NCI-H2081 treated with DMSO at 0.1 percent for 48 hours (cell line): ENCODE data around the gene HSPA5.
"Not testable (repeated sequence)": the region's sequence is repeated elsewhere in the genome, so short reads cannot be mapped to it uniquely, and the experiment has no call there.

Experiments used
- DNase-seq: peaks from one replicate; lab custom pipeline; 2025; lab: John Stamatoyannopoulos, UW

The HSPA5 gene

DNA sequence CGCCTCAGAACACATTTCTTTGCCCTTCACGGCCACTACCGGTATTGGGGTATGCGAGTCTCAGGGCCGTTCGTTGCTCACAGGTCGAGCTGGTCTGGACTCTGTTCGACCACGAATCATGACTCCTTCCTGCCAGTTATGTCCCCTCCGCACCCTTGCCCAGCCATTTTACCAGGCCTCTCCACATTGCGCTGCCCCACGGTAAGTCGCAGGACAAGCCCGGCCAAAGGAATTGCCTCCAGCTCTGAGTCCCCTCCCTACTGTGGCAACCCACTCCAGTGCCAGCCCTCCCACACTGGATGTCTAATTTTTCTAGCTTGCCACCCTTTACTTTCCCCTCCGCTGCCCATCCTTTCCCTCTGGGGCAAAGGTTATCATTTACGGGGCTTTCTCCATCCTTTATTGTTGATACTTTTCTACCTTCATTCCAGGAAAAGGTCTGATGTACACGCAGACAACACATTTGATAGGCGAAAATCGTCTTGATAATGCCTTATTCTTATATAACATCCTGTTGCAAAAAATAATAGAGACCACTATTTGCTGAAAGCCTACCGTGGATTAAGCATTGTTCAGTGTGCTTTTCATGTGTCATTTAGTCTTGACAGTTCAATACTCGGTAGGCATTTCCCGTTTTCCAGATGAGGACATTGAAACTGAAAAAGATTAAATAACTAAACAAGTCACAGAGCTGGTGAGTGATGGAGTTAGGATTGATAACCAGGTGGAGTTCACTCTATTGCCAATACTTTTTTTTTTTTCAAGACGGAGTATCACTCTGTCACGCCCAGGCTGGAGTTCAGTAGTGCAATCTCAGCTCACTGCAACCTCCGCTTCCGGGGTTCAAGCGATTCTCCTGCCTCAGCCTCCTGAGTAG lies 958 bp upstream of the HSPA5 start:
- no peak for DNase-seq

DNA sequence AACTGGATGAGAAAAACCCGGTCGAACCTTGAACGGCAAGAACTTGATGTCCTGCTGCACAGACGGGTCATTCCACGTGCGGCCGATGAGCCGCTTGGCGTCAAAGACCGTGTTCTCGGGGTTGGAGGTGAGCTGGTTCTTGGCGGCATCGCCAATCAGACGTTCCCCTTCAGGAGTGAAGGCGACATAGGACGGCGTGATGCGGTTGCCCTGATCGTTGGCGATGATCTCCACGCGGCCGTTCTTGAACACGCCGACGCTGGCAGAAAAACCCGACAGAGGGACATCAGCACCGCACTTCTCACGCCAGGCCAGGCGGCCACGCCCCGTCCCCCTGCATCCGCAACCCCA lies 519 bp downstream of the HSPA5 start:
- DNase-seq: no peak

- DNase-seq: no peak
These were observed 1.2 kb downstream of the HSPA5 start for GRCh38 chr9:125239631-125240597.

GRCh38 chr9:125238915-125239446 lies 2.2 kb downstream of the HSPA5 start:
- no peak for DNase-seq

- no peak for DNase-seq
These were observed 2.8 kb downstream of the HSPA5 start for GRCh38 chr9:125238127-125238914.

DNA sequence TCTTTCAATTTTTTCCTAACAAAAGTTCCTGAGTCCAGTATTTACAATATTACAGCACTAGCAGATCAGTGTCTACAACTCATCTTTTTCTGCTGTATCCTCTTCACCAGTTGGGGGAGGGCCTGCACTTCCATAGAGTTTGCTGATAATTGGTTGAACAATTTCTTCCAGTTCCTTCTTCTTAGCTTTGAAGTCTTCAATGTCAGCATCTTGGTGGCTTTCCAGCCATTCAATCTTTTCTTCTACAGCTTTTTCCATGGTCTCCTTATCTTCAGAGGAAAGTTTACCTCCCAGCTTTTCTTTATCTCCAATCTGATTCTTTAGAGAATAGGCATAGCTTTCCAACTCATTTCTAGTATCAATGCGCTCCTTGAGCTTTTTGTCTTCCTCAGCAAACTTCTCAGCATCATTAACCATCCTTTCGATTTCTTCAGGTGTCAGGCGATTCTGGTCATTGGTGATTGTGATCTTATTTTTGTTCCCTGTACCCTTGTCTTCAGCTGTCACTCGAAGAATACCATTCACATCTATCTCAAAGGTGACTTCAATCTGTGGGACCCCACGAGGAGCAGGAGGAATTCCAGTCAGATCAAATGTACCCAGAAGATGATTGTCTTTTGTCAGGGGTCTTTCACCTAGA lies 4.5 kb downstream of the HSPA5 start:
- DNase-seq: not testable (repeated sequence)

DNA sequence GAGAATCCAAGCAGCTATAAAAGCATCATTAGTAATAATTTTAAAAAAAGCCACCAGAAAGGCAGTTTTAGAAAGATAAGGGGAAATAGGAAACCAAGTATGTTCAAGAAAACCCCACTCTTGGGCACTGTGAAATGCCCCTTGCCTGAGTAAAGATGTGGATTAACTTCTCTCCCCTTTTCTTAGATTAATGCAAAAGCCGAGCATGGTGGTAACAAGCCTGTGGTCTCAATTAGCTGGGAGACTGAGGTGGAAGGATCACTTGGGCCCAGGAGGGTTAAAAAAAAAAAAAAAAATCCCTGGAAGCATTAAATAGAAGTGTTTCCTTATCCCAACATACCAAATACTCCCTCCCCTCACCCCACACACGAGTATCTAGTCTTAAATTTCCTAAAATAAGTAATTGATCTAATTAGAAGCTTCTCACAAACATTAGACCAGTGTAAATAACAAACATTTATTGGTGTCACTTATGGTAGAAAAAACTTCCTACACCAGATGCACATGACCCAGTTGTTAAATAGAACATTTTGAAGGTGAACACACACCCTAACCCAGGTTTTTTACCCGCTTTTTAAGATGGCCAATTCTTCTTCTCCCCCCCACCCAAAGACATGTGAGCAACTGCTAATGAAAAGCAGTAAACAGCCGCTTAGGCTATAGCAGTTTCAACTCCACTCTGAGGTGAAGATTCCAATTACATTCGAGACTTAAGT lies 5.2 kb downstream of the HSPA5 start:
- DNase-seq: no peak

DNA sequence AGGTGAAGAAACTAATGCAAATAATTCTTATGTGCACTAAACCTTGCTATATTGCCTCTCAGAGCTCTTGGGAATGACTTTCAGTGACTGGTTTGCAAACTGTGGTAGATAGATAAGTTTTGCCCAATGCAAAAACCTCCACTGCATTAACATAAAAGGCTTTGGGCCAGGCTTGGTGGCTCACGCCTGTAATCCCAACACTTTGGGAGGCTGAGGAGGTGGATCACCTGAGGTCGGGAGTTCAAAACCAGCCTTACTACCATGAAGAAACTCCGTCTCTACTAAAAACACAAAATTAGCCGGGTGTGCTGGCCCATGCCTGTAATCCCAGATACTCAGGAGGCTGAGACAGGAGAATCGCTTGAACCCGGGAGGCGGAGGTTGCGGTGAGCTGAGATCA lies 7.0 kb downstream of the HSPA5 start:
- not testable (repeated sequence) for DNase-seq

DNA sequence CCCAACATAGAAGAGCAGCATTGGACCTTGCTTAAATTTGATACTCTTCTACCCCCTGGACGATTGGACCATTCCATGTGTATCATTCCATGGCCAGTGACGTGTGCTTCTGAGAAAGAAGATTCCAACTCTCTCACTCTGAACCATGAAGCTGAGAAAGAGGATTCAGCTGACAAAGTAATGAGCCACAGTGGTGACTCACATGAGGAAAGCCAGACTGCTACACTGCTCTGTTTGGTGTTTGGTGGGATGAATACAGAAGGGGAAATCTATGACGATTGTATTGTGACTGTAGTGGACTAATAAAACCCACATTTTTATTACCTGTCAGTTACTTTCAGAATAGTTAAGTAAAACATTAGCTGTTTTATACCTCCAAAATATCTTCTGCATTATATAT lies 7.5 kb downstream of the HSPA5 start:
- no peak for DNase-seq

DNA sequence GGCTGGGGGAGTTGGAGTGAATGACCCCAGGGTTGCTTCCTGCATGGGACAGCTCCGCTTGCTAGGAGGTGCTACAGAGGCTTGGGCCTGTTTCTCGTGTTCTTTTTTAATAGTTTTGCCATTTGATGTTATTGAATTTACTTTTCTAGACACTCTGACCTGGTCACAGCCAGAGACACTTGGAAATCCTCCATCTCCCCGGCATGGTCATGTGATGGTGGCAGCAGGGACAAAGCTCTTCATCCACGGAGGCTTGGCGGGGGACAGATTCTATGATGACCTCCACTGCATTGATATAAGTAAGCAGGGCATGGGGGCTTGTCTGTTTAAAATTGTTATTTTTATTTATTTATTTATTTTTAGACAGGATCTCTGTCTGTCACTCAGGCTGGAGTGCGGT lies 13.4 kb downstream of the HSPA5 start:
- DNase-seq: no peak

DNA sequence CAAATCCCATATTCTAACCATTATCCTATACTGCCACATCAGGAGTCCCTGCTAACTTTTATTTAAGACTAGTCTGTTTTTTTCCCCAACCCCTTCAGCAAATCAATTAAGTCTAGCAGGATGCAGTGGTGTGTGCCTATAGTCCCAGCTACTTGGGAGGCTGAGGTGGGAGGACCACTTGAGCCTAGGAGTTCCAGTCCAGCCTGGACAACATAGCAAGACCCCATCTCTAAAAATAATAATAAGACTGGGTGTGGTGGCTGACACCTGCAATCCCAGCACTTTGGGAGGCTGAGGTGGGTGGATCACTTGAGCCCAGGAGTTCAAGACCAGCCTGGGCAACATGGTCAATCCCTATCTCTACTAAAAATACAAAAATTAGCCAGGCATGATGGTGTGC lies 16.3 kb downstream of the HSPA5 start:
- DNase-seq: not testable (repeated sequence)

DNA sequence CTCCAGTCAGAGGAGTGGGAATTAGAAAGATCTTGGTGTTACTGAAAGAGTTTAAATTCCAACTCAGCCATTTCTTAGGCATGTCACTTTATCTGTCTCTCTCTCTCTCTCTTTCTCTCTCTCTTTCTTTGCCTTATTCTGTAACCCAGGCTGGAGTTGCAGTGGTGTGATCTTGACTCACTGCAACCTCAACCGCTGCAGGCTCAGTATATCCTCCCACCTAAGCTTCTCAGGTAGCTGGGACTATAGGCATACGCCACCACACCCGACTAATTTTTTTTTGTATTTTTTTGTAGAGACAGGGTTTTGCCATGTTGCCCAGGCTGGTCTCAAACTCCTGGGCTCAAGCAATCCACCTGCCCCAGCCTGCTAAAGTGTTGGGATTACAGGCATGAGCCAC lies 22.5 kb downstream of the HSPA5 start:
- DNase-seq: no peak

DNA sequence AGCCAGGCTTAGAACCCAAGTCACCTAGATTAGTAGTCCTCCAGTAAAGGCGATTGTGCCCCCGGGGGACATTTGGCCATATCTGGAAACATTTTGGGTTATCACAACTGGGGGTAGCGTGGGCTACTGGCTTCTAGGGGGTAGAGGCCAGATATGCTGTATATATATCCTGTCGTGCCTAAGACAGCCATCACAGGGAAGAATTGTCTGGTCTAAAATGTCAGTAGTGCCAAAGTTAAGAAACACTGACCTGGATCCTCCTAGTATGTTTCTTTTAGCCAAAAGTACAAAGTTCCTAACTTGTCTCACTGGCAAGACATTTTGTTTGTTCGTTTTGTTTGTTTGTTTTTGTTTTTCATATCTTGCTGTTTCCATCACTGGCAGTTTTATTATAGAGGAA lies 27.0 kb downstream of the HSPA5 start:
- no peak for DNase-seq

DNA sequence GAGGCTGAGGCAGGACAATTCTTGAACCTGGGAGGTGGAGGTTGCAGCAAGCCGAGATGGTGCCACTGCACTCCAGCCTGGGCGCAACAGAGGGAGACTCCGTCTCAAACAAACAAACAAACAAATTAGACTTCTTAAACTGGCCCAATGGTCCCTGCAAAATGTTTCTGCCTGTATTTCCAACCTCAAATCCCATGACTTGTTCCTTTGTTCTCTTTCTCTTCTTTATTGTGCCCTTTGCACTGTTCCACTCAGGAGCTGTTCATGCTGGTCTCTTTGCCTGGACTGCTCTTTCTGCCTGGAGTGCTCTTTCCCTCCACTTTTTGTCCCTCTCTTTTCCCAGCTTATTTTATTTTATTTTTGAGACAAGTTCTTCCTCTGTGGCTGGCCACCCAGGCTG lies 36.7 kb downstream of the HSPA5 start:
- no peak for DNase-seq

GRCh38 chr9:125202846-125203618 lies 38.1 kb downstream of the HSPA5 start:
- DNase-seq: no peak

GRCh38 chr9:125200216-125201047 lies 40.7 kb downstream of the HSPA5 start, which contains the start of gene RABEPK:
RABEPK (plus strand) TSS chr9:125200542; CDS start chr9:125203014, 2,472 bp downstream.
- DNase-seq: peak; percentile 25

GRCh38 chr9:125195591-125195990 lies 45.6 kb downstream of the HSPA5 start:
- DNase-seq: not testable (repeated sequence)

DNA sequence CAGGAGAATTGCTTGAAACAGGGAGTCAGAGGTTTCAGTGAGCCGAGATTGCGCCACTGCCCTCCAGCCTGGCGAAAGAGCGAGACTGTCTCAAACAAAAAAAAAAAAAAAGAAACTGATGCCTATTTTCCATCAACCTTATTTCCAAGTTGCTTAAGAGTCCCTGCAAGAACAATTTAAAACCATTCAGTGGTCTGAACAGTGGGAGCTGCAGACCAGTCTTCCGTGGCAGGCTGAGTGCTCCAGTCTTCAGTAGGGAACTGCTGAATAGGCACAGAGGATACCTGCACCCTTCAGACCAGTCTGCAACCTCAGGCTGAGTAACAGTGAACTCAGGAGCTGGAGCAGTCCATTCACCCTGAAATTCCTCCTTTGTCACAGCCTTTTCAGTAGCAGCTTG lies 46.7 kb downstream of the HSPA5 start:
- not testable (repeated sequence) for DNase-seq

- no peak for DNase-seq
These were observed 50.8 kb downstream of the HSPA5 start for GRCh38 chr9:125190361-125190801.
